NCI-H1417 treated with DMSO at 0.1 percent for 48 hours (cell line): ENCODE data around the gene WDR35.
"Not testable (repeated sequence)": the region's sequence is repeated elsewhere in the genome, so short reads cannot be mapped to it uniquely, and the experiment has no call there.

Source experiments
- DNase-seq: peaks from one replicate; lab custom pipeline; 2025; lab: John Stamatoyannopoulos, UW

WDR35 gene

DNA sequence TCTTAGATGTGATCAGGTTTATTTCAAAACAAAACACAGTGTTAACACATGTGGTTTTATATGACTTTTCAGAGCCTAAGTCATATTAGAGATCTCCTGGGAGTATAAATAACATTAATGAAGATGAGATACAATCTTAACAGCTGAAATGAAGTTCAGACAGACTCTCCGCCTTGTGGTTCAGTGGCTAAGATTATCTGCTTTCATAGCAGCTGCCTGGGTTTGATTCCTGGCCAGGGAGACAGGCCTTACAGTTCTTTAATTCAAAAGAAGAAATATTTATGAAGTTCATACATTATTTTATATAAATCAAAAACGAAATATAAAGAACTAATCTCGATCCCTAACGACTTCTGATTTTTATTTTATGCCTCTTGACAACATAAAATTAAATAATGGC is 52.9 kb downstream of the WDR35 start:
- DNase-seq: no peak

GRCh38 chr2:19936203-19936602 is 53.7 kb downstream of the WDR35 start:
- DNase-seq: no peak

GRCh38 chr2:19933351-19933981 is 56.4 kb downstream of the WDR35 start:
- DNase-seq: no peak

- DNase-seq: no peak
Observed at GRCh38 chr2:19932928-19933327, 57.0 kb downstream of the WDR35 start.

DNA sequence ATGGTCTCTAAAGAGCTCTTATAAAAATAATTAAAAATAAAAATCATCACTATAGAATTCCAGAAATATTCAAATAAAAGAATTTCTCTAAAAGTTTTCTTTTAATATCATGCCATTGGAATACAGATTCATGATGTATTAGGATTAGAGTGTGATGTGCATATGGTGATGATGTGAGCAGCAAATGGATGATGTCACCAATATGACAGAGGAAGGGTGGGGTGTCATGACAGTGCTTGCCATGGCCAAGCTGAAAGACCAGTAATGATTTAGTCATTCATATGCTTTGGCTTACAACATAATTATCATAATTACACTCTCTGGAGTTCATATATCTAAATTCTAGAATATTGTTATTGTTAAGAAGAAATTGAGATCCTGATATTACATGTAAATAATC is 60.7 kb downstream of the WDR35 start:
- no peak for DNase-seq

DNA sequence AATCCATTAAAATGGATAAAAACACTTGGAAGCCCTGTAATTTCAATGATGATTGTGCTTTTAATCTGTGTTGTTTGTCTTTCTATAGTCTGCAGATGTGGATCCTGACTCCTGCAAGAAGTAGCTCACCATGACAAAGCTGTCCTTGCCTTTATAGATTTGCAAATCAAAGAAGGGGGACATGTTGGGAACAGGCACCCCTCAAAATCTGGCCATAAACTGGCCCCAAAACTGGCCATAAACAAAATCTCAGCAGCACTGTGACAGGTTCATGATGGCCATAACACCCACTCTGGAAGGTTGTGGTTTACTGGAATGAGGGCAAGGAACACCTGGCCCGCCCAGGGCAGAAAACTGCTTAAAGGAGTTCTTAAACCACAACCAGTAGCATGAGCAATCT is 62.1 kb downstream of the WDR35 start:
- not testable (repeated sequence) for DNase-seq

GRCh38 chr2:19924526-19924925 is 65.4 kb downstream of the WDR35 start:
- DNase-seq: not testable (repeated sequence)

DNA sequence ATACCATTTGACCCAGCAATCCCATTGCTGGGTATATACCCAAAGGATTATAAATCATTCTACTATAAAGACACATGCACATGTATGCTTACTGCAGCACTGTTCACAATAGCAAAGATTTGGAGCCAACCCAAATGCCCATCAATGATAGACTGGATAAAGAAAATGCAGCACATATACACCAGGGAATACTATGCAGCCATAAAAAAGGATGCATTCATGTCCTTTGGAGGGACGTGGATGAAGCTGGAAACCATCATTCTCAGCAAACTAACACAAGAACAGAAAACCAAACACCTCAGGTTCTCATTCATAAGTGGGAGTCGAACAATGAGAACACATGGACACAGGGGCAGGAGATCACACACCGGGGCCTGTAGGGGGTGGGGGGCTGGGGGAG is 67.7 kb downstream of the WDR35 start:
- not testable (repeated sequence) for DNase-seq

GRCh38 chr2:19916385-19916950 is 73.4 kb downstream of the WDR35 start:
- DNase-seq: no peak

DNA sequence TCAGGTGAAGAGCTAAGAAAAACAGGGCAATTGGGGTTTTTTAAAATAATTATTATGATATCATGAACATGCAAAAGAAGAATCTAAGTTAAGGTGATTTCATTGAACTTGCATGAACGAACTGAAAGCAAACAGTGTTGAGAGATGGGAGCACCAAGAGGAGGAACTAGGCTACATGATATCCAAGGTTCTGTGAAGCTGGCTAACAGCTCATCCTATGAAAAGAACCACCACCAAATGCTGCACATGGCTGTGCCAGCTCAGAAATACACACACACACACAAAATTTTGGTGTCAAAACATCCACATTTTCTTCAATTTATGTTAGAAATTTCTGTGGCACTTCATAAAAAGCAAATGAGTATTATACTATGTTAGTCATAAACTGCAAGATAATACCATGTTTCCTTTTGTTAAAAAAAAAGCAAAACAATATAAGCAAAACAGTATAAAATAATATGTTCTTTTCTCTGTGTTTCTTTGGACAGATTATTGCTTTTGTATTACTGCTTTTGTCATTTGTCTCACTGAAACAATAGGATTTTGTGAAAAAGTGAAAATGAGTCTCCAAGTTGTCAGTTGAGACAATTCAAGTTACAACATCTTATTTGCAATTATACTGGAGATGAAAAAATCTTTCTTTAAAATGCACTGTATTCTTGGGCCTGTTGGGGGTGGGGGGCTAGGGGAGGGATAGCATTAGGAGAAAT is 75.5 kb downstream of the WDR35 start:
- no peak for DNase-seq

GRCh38 chr2:19911808-19912509 is 77.9 kb downstream of the WDR35 start:
- DNase-seq: no peak

GRCh38 chr2:19902216-19902740 is 87.6 kb downstream of the WDR35 start:
- no peak for DNase-seq

- peak; percentile 94 for DNase-seq
Observed at GRCh38 chr2:19901442-19902215, 88.3 kb downstream of the WDR35 start, which contains the start of gene TTC32. TSS of gene TTC32 (minus strand) at chr2:19901983. CDS start at chr2:19901854, 129 bp downstream.

GRCh38 chr2:19900931-19901441 is 88.9 kb downstream of the WDR35 start:
- DNase-seq: no peak

- no peak for DNase-seq
Observed at GRCh38 chr2:19899985-19900930, 89.6 kb downstream of the WDR35 start.

DNA sequence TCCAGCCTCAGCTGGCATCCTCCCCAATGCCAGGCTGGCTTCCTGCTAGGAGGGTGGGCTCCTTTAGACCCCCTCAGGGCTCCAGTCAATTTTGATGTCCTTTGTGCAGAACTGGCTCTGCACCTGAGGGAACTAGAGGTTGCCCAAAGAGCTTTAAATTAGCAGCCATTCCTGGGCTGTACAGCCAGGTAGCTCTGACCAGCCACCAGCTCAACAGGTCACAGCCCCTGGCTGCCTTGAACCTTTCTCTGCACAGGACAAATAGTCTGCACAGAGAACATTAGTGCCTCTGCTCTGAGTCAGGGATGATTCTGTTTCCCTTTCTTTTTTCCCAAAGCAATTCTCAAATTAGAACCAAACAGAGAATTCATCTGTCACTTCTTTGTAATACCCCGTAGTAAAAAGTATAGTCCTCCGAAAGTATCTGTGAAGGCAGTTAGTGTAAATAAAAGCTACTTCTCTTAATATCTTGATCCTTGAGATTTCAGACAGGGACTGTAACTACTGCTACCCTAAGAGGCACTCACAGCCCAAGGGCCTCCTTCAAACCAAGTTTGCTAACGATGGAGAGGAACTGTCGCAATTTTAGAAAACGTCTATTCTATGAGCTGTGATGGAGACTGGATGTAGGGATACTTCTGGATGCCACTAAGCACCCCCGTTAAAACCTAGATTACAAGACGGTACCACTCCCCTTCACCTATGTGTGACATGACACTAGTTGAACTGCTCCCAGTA is 91.1 kb downstream of the WDR35 start:
- no peak for DNase-seq

GRCh38 chr2:19897623-19898245 is 92.2 kb downstream of the WDR35 start:
- no peak for DNase-seq

GRCh38 chr2:19895535-19895934 is 94.4 kb downstream of the WDR35 start:
- no peak for DNase-seq

- DNase-seq: no peak
Observed at GRCh38 chr2:19894134-19894792, 95.6 kb downstream of the WDR35 start.
